NCI-H748 treated with DMSO at 0.1 percent for 48 hours (cell line): Measurements from ENCODE around the gene CACNA1D.

Experiments
- DNase-seq: peaks from one replicate; lab custom pipeline; 2025; lab: John Stamatoyannopoulos, UW

CACNA1D gene

DNA sequence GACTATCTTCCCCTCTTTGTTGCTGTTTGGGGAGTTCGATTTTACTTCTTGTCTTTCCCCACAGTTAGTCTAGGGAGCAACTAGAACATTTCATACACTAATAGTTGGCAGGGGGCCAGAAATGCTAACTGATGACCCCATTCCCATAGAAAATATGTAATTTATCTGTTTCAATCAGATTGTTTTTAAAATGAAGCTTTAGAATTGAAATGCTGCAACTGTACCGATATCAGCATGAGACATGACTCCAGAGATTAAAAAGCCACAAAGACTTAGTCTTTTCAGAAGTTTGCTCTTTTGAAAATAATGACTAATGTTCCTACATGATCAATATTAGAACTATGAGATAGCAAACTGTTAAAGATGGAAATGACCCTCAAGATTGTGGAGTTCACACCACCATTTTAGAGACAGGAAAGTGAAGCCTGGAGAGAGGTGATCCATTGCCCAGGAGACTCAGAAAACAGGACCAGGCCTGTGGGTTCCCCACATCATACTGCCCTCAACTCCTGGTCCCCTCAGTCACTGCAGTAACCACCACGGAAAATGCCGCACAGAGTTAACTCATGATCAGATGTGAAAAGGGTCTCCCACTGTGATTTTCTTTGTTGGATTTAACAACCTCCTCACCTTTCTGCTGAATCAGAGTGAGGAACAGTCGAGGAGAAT, 221.5 kb downstream of the CACNA1D start:
- DNase-seq = no peak

DNA sequence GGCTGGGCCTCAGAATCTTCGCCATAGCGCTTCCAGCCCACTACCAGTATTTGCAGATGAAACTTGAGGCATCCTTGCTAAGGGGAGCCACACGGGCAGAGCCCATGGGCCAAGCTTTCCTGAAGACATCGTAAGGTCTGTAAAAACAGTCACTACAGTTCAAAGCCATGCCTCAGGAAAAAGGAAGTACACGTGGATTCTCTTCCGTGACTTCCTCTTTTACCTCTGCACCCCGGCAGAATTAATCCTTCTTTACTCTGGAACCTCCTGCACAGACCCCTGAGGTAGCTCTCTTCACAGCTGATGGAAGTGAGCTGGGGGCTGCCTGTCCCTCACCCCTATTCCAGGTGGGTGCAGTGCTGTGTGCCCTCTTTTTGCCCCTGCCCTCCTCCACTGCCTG, 222.6 kb downstream of the CACNA1D start:
- DNase-seq = no peak

DNA sequence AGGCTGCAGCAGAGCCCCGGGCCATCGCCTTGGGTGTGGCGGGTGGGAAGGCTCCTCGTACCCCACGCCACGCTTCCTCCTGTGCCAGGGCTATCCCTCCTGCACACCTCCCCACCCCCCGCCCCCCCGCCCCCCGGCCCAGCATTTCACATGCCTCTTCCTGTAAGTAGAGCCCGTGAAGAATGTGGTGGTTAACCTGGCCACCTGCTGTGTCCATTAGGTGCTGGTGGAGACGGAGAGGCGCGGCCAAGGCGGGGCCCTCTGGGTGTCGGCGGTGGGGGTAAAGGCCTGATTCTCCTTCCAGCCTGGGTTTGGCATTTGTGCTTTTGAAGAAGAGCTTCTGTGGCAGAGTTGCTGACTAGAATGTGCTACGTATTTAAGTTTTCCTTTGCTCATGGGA, 224.1 kb downstream of the CACNA1D start:
- DNase-seq = no peak

DNA sequence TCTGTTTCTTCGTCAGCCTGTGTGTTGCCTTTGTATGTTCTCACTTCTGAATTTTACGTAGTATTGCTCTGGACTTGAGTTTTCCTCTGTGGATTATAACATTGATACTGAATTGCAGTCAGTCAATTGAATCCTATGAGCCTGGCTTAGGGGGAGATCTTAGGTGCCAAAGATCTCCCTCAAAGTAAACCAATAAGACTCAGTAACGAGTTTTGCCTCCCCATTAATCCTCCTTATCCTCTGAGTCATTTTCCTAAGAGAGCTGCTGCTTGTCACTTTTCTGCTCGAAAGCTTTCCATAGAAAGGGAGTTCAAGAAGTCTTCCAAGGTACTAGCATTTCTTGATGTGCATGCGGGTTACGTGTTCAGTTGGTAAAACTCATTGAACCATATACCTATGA, 225.4 kb downstream of the CACNA1D start:
- no peak for DNase-seq

DNA sequence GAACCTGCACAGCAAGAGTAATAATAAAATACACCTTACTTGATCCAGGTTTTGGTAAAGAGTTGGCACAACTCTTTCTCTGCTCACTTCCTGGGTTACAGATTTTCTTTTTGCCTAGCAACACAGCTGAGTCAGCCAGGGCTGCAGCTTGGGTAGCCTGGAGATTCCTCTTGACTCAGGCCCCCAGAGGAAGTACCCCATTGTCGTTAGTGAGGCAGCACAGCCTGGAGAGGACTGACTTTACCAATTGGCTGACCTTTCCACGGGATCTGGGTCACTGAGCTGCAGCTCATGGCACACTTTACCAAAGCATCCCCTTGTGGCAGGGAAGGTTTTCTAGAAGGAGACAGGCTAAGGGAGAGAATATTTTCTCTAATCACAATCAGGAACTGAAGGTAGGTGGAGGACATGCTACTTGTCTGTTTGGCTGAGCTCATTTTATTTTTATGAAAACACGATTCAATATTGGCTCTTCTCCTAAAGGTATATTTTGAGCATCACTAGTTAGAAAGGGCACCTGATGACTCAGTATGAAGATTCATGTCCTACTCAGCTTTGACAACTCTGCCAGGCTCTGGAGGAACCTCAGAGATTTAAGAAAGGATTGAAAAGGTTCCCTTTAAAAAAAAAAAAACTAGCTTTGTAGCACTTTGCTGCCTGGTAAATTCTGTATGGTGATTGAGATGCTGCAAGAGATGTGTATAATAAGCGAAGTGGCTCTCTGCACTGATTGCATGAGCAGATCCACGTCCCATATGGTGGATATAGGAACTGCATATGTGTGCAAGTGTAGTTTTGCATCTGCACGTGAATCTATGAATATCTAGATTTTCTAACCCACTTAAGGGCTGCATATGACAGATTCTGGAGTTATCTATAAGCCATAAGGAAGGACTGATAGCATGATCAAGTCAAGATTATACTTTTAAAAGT, 227.0 kb downstream of the CACNA1D start:
- DNase-seq = no peak

DNA sequence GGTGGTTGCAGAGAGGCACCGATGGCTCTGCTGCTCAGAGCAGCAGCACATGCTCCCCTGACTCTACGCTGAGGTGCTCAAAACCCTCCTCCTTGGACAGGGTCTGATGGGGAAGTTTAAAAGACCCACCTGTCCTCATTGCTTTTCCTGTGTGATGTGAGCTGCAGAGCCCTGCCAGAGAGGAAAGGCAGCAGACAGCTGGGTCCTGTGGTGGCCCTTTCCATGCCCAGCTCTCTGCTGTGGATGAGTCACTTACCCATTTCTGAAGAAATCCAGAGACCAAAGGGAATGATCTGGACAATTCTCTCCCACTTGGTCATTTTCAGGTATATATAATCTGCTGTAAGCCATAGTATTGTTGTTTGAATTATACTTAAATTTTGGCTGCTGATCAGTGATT, 230.2 kb downstream of the CACNA1D start:
- no peak for DNase-seq

DNA sequence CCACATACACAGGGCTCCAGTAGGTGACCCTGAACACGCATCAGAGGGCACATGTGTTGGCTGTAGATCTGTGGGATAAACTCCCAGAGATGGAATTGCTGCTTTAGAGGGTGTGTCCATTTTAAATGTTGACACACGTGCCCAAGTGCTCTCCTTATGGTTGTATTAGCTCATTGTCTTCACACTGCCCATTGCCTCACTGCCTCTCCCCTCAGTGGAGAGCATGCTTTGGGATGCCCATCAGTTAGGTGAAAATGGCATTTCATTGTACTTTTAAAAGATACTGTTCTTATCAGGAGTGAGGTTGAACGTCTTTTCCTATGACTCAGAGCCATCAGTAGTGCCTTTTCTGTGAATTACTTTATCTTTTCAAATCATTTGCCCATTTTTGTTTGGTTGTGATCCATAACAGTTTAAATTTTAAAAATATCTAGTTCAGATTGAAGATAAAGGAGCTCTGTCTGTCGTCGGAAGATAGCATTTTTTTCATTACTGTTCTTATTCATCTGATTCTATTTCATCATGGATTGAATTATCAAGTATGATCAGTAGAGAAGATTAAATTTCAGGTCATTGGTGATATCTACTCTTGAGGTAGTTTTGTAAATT, 231.1 kb downstream of the CACNA1D start:
- peak; percentile 61 for DNase-seq

DNA sequence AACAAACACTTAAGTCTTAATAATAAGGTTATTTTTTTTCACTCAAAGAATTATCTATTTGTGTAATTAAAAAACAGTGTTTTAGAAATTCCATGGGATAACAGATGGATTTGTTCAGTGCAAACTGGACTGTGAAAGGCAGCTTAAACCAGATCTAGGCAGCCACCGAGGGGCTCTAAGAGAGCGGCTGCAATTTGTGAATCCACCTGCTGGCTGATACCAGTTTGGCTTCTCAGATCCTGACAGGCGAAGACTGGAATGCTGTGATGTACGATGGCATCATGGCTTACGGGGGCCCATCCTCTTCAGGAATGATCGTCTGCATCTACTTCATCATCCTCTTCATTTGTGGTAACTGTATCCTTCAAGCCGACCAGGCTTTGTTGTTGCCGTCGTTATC, 232.2 kb downstream of the CACNA1D start:
- no peak for DNase-seq

DNA sequence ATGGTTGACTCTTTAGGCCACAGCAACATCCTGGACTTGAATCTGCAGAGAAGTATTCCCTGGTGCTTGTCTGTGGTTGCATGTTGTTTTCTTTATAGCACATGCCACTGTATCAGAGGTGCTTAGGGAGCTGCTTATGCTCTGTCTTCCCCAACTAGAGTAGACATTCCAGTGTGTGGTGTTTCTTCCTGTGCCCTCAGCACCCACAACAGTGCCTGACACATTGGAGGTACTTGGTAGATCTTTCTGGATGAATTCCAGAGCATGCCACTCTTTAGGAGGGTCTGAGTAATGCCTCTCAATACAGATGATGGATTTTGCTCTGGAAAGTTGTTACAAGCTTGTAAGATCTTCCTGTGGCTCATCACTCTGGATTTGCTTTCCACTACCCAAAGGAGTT, 234.2 kb downstream of the CACNA1D start:
- no peak for DNase-seq

DNA sequence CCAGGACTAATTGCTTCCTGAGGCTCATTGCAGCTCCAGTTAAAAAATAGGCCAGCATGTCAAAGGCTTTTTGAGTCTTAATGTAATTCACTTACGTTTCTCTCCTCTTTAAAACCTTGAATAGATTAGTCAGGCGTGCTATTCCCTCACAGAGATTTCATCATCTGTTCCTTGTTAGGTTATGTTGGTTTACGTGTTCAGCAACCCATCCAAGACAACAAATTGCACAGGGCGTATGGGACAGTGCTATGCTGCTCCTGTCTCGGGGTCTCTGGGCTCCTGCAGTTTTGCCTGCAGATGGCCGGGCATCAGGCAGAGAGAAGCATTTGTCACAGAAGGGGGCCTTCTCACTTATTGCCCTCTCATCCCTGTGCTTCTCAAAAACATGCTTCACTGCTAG, 234.7 kb downstream of the CACNA1D start:
- no peak for DNase-seq

DNA sequence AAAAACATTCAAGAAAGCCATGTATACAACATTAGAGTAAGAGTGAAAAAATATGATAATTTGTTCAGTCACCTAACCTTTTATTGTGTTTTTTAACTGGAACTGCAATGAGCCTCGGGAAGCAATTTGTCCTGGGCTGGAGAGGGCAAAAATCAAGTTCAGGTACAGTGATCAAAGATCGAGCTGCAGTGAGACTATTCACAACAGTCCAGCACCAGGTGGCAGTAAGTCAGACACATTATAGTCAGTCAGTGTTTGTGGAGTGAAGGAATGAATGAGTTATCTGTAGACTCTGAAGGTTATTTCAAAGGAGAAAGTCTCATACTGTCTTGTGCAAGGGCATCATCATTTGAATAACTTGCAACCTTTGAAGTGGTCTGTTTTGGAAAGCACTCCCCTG, 235.2 kb downstream of the CACNA1D start:
- no peak for DNase-seq

DNA sequence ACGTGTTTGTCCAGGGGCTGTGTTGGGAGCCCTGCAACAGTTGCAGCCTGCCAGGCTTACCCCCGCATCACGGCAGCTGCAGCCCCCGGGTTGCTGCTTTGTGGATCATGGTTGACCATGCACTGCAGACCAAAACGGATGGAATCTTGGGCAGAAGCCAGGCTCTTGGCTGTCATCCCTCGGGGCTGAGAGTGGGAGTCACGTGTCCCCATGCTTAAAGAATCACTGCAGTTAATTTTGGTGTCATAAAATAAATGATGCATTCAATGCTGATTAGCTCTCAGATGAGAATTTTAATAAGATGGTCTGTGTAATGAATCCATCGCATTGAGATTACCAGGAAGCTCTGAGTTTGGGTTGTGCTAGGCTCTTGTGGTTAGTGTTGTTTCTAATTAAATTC, 236.2 kb downstream of the CACNA1D start:
- DNase-seq = no peak

DNA sequence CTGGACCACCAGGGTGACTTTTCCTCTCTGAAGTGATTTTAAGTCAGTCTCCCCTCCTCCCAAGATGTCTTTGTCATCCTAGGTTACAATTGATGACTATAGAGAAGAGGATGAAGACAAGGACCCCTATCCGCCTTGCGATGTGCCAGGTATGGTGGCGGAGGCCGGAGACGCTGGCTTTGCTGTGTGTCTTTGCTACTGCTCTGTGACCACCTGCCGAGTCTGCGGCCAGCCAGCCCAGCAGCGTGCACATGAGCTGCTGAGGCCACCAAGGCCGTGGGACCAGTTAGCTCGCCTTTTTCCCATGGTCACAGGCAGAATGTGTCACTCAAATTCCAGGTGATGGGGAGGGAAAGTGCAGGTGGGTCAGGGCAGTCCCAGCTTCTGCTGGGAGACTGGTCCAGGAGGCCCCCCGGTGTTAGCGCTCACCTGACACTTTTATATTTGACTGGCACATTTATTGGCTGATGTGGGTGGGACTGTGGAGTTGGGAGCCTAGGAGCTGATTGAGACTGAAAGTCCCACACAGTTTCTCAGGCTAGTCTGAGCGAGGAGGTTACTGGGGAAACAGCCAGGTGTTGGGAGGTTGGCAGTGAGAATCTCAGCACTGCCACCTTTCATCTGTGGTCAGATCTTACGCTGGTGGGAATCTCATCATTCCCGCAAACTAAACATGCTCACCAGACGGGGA, 237.7 kb downstream of the CACNA1D start:
- DNase-seq = no peak

DNA sequence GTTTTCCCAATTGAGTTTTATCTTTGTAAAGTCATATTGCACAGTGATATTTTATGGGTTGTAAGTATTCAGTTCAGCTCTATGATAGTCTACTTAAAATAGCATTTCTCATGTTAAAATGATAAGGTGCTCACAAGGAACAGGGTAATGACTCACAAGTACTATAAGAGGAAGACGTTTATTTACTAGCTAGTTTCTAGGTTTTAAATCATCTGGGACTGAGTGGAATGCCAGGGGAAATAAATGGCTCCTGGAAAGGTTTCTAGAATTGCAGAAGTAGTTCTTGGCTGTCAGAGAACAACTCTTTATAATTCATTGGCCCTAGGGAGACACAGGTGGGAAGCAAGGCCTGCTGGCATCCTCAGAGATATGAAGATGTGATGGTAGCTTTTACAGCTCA, 239.0 kb downstream of the CACNA1D start:
- no peak for DNase-seq

DNA sequence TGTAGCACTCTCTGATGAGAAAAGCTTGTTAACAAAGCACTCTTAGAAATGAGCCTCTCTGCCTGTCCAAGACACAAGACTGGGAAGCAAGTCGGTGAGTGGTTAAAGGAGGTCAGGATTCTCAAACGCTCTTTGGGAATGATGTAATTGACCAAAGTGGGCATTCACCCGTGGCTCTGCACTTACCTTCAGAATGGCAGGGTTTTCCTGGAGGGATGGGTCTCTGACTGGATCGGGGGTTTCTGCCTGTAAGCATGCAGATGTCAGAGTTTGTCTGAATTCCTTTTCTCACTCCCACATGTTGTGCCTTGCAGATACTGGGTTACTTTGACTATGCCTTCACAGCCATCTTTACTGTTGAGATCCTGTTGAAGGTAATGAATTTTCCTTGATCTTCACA, 245.6 kb downstream of the CACNA1D start:
- DNase-seq = no peak

DNA sequence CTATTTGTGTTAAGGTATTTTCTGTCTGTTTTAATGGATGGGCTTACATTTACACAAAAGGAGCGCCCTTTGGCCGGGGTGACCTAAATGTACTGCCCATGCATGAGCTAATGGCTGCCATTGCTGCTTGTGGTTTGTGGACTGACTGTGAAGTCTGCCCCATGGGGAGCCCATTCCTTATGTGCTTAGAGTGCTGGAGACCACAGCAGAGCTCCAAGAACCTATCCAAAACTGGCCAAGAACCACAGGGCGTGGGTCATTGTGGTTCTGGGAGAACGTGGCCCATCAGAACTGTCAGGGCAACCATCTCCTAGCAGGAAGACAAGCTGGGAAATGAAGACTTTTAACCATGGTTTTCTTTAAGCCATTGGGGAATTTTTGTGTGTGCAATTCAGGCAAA, 246.5 kb downstream of the CACNA1D start:
- DNase-seq = no peak

DNA sequence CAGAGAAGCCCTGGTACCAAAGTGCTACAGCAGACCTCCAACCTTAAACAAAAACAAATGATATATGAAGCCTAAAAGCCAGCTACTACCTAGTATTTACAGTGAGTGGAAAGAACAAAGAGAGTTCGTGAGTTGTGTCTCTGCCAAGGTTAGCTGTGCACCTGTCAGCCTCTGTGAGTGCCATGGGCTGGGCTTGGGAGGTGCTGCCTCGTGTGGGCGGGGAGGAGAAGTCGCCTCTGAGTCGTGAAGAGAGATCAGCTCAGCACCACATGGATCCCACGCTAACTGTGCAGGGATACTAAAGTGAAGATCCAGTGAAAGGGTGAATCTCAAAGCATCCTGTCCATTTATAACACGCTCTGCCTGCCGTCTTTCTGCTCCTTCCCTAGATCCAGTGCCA, 249.9 kb downstream of the CACNA1D start:
- DNase-seq = peak; percentile 58

DNA sequence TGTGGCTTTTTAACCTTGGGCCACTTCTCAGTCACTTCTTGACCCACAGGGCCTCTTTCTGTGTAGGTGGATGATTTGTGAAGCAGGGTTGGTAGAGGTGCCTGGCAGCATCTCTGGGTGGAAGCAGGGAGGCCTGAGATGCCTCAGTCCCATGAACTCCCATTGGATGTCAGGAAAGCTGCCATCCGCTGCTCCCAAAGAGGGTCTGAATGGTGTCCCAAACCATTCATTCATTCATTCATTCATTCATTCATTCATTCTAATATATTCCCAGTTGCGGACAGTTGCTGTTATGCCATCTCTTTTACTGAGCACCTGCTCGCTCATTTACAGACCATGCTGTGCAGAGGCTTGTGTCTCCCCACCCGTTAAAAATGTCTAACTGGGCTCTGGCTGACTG, 253.1 kb downstream of the CACNA1D start:
- DNase-seq = no peak

DNA sequence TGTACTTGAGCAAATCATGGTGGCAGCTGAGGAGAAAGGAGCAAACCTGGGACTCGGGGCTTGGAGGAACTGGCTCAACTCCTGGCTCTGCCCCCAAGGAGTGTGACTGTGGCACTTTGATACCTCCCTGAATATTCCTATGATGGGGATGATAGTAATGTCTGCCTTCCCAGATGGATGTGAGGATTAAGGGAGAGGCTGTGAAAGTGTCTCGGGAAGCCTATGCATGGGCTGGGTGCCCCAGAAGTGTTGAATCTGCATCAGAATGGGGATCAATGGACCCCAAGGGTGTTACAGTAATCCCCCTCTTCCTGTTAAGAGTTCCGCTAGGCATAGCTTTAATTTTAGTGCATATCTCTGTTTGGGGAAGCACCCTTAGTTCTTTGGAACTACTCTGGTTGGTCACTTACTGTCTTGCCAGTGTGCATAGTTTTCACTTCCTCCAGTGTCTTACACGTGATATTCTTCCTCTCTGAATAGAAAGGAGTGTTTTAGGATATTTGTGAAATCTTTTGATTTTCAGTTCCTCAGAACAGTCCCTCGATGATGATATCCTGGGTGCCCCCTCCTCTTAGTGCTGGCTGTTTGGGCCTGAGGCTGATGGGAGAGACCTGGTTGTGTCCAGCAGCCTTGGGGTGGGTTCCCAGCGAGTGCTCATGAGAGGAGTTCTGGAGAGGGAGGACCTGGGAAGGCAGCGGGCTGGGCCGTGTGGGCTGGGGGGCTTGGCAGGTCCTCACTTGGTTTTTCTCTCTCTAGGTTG, 254.3 kb downstream of the CACNA1D start:
- no peak for DNase-seq

DNA sequence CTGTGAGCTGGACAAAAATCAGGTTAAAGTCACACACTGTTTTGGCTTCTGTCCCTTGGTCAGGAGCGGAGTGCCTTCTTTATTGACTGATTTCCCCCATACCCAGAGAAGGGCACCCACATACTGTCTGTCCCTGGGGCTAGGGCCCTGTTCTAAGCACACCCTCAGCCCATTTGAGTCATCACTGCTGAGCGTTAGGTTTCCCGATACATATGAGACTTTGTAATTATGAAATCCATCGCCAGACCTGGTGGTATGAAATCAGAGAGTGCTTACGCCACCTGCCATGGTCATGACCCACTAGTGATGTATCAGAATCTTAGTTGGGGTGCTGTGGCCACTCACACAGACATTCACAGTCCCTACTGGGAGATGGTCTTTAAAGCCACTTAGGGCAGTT, 255.0 kb downstream of the CACNA1D start:
- DNase-seq = no peak

DNA sequence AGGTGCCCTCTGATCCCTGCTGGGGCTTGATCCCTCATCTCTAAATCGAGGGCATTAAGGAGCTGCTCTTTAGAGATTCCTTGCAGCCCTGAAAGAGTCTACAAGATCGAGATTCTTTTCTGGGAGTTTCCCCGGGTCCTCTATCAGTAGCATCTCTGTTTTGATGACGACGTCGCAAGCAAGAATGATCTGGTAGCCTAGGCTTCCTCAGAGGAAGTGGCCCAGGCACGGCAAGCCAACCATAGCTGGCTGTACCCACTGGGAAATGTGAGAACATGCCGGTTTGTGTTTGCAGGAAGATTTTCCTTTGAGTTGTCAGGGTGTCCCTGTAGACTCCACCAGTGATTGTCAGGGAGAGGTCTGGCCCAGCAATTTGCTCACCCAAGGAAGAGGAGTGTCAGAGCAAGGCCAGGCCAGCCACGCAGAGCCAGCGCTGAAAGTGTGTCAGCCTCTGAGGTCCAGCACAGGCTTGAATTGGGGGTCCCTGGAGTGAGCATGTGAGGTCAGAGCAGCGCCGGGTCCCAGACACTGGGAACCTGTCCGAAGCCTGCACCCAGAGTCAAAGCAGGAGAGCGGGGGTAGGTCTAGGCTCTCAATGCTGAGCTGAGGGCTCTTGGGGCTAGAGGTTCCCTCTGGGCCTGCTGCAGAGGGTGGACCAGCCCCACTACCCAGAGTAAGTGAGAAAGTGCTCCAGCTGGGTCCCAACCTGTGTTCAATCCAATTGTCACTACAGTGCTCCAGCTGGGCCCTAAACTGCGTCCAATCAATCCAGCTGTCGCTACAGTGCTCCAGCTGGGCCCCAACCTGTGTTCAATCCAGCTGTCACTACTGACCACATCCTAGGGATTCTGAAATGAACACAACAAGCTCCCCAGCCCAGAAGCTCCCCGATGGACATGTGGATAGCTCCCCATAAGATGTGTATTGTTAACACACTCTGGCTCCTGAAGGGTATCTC, 256.1 kb downstream of the CACNA1D start:
- DNase-seq = no peak
